ENCODE data around the gene SNX33.

SNX33 gene

GRCh38 chr15:75641603-75642002 lies 6.1 kb upstream of the SNX33 start:
- DNase-seq, result no peak

DNA sequence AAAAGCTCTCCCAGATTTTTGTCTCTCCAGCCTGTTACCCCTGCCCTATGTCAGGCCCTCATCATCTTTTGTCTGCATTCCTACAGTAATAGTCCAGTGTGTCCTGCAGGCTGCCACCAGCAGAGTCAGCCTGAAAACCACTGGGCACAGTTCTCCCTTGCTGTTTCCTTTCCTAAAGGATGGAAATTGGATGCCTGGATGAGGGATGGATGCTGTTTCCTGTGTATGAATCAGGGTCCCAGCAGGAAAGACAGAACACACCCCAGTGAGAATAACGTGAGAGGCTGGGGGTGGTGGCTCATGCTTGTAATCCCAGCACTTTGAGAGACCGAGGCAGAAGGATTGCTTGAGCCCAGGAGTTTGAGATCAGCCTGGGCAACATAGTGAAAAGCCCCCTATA lies 3.3 kb upstream of the SNX33 start:
- no peak for DNase-seq

DNA sequence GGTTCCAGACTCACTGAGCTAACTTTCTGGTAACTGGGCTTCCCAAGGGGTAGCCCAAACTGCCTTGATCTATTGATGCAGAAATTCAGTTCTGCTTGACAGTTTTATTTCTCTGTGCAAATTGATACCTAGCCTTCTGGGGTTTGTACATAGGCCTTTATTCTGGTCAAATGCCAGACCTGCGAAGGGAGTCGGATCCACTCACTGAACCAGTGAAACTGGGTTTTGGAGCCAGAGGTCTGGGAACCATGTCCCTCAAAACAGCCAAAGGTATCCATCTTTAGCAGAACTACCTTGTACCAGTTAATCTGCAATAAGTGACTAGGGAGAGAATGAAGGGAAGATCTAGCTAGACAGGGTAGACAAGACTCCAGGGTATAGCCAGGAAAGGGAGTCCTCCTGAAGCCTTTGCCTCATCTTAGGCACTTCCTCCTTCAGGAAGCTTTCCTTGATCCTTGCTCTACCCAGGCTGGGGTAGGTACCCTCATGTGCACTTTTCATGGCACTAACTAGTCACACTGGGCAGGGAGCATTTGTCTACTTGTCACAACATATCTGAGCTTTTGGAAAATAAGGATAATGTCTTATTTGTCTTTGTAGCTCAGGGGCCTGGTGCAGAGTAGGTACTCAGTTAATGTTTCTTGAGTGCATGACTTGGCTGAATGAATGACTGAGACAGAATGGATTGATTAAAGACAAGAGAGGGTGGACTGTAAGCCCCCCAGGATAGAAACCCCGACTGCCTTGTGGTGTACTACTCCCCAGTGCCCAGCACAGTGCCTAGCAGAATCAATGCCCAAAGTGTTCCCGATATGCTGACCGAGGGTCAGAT lies 1.4 kb upstream of the SNX33 start:
- DNase-seq, result no peak

- no peak for DNase-seq
Observed at GRCh38 chr15:75646944-75647364, 758 bp upstream of the SNX33 start.

- no peak for DNase-seq
Observed at GRCh38 chr15:75648156-75649000, 666 bp downstream of the SNX33 start.

- DNase-seq, result no peak
Observed at GRCh38 chr15:75649045-75649761, 1.5 kb downstream of the SNX33 start.

DNA sequence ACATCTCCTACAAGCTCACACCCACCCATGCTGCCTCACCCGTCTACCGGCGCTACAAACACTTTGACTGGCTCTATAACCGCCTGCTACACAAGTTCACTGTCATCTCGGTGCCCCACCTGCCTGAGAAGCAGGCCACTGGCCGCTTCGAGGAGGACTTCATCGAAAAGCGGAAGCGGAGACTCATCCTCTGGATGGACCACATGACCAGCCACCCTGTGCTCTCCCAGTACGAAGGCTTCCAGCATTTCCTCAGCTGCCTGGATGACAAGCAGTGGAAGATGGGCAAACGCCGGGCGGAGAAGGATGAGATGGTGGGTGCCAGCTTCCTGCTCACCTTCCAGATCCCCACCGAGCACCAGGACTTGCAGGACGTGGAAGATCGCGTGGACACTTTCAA lies 2.1 kb downstream of the SNX33 start:
- DNase-seq, result no peak

DNA sequence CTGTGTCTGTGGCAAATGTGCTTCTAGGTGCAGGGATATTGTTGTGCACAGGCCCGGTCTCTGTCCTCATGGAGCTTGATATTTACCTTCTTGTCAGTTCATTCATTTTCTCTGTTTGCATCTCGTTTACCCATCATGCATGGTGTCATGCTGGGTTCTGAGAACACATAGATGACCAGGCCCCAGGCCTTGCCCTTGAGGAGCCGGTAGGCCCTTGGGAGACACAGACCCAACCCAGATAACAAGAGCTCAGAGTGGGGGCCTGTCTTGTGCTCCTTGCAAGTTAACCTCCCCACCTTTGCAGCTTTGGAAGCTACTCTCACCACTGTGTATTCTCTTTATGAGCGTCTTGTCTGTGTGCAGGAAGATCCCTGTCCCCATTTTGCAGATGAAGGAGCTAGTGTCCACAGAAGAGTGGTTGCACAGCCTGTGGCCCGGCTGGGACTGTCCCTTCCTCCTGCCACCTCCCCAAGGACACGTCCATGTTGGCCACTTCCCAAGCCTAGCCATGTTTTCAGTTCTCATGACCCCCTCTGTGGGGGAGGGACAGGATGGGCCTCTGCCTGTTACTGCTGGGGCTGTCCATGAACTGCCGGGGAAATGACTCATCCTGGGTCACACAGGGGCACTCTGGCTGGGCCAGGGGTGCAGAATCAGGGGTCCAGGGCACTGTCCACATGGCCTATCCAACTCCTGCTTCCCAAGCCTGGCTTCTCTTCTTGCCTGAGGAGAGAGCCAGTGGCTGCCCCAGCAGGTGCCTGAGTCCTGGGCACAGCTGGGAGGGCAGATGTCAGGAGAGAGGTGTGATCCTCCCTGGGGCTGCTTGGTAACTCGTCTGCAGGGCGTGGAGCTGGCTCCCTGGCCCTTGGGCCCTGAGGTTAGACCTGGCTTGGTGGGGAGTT lies 3.4 kb downstream of the SNX33 start:
- no peak for DNase-seq

DNA sequence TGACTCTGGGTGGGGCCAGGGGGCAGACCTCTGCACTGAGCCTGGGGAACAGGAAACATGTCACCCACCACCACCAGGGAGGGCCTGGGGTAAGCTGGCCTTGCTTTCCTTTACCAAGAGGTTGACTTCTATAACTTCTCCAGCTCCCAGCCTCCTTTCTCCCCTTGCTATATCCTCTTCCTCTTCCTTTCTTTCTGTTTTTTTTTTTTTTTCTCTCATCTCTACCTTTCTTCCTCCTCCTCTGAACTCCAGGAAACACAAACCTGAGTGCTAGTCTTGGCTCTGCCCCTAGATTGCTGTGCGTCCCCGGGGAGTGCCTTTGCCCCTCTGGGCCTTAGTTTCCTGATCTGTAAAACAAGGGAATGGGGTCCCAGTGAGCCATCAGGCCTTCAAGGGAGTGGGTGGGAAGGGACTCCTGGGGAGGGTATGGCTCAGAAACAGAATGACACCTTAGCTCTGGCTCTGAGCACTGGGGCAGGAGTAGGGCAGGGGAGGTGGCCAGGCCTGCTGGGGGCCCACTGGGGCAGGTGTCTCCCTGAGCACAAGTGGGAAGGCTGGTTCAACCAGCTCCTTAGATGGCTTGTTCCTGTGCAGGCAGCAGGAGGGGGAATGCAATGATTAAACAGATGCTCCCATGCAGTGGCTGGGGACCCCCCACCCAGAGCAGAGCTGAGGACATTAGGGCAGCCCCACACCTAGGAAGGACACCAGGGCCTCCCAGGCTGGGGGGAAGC lies 4.3 kb downstream of the SNX33 start:
- DNase-seq, result no peak

GRCh38 chr15:75653347-75653913 lies 5.7 kb downstream of the SNX33 start:
- no peak for DNase-seq

- DNase-seq, result no peak
Observed at GRCh38 chr15:75654201-75654907, 6.6 kb downstream of the SNX33 start.

- no peak for DNase-seq
Observed at GRCh38 chr15:75655931-75656330, 8.2 kb downstream of the SNX33 start.

GRCh38 chr15:75656331-75656730 lies 8.6 kb downstream of the SNX33 start:
- DNase-seq, result no peak

- DNase-seq, result no peak
Observed at GRCh38 chr15:75656813-75657212, 9.1 kb downstream of the SNX33 start.

GRCh38 chr15:75659141-75659771 lies 11.5 kb downstream of the SNX33 start:
- DNase-seq, result no peak

DNA sequence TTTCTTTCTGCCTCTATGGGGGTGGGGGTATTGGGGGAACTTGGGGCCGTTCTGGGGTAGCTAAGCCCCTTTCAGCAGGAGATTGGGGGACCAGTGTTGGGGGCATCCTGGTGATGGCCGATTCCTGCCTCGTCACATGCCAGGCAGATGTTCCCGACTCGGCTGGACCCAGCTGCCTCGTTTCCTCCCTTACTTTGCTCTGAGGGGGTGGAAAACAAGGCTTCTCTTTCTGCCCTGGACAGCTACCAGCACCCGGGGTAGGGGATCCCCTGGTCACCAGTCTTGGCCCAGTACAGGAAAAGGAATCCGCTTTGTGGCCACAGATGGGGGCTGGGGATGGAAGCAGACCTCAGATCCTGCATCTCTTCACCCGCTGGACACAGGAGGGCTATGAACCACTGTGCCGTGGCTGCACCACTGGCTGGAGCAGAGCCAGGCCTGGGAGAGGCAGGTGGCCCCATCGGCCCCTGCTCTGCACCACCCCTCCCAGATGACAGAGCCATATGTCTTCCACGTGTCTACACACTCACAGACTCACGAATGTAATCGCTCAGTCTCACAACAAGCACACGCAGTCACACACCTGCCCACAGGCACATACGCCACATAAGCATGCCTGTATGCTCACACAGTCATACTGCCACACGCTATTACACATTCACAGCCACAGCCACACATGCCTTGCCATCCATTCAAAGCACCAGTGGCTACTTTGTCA lies 12.4 kb downstream of the SNX33 start:
- no peak for DNase-seq

- no peak for DNase-seq
Observed at GRCh38 chr15:75661100-75661755, 13.5 kb downstream of the SNX33 start.

DNA sequence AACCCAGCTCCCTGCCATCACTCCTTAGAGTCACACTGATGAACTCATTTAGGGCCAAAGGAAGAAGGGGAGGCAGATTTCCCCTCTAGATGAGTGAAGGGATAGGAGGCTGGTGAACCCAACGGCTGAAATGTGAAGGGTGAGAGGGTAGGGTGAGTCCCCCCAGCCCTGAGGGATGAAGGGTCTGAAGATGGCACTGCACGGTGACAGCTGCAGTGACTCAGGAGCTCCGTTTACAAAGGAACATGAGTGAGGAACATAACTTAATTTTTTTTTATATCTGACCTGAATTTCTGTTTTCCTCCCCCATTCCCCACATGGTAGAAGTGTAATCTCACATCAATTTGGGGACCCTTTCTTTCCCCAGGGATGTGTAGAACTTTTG lies 14.0 kb downstream of the SNX33 start:
- DNase-seq, result no peak

All from CD4-positive, alpha-beta T cell treated with Interleukin-15 for 1 hour (primary cell).